ENCODE measurements around the gene KSR1.

Gene KSR1

DNA sequence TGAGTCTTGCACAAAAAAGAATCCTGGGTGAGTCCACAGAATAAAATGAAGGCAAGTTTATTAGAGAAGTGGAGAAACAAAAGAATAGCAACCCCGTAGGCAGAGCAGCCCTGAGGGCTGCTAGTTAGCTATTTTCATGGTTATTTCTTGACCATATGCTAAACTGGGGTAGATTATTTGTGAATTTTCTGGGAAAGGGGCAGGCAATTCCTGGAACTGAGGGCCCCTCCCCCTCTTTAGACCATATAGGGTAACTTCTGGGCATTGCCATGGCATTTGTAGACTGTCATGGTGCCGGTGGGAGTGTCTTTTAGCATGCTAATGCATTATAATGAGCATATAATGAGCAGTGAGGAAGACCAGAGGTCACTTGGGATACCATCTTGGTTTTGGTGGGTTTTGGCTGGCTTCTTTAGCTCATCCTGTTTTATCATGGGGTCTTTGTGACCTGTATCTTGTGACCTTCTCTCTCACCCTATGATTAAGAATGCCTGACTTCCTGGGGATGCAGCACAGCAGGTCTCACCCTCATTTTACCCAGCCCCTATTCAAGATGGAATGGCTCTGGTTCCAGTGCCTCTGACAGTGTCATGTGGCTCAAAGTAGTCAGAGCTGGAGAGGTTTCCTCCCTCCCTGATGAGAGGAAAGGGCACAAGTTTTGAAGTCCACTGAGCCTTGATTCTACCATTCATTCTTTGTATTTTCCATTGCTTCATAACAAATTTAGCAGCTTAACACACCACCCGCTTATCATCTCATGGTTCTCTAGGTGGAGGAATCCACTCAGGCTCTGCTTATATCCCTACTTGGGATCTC lies 119.1 kb downstream of the KSR1 start:
- DNase-seq = no peak

DNA sequence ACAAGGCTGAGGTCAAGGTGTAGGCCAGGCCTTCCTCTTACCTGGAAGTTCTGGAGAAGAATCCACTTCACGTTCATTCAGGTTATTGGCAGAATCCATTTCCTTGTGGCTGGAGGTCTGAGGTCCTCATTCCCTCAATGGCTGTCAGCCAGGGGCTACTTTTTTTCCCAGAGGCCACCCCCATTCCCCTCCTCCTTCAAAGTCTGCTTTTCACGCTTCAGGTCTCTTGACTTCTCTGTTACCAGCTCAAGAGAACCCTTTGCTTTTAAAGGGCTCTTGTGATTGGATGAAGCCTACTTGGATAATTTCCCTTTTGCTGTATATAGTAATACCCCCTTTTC lies 119.6 kb downstream of the KSR1 start:
- no peak for DNase-seq

DNA sequence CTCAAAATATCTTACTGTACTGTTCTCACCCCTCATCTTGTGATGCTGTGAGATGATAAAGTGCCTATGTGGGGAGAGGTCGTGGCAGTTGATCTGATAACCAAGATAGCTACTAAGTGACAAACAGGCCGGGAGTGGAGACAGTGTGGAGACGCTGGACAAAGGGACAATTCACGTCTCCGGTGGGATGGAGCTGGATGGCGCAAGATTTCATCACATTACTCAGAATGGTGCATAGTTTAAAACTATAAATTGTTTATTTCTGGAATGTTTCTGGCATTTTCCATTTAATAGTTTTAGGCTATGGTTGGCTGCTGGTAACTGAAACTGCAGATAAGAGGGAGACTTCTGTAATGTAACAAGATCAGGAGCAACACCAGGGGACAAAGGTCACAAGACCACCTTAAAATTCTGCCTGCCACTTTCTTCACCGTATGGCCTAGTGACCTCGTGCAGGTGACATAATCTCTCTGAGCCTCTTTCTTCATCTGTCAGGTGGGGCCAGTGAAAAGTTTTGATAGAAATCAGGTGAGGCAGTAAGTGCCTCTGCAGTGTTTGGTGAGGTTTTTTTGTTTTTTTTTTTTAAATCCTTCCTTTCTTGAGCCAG lies 120.3 kb downstream of the KSR1 start:
- no peak for DNase-seq

DNA sequence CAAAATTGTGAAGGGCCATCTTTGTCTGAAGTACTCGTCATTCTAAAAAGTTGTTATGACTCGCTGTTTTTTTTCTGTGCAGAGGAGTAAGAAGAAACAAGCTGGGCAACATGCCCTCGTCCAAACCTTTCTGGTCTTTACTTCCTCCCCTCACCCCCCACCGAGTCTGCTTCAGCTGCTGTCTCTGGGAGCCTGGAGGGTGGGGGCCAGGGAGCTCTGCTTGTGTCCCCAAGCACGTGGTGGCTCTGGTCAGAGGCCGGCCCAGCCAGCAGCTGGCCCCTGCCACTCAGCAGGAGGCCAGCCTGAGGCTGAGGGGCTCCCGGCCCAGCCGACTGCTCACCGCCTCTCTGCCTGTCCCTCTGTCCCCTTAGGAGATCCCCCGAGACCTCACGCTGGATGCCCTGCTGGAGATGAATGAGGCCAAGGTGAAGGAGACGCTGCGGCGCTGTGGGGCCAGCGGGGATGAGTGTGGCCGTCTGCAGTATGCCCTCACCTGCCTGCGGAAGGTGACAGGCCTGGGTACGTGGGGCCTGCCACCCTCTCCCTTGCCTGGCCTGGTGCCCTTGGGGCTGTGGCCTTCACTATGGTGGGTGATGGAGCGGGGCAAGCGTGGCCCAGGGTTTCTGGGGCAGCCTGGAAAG lies 121.0 kb downstream of the KSR1 start:
- DNase-seq = no peak

DNA sequence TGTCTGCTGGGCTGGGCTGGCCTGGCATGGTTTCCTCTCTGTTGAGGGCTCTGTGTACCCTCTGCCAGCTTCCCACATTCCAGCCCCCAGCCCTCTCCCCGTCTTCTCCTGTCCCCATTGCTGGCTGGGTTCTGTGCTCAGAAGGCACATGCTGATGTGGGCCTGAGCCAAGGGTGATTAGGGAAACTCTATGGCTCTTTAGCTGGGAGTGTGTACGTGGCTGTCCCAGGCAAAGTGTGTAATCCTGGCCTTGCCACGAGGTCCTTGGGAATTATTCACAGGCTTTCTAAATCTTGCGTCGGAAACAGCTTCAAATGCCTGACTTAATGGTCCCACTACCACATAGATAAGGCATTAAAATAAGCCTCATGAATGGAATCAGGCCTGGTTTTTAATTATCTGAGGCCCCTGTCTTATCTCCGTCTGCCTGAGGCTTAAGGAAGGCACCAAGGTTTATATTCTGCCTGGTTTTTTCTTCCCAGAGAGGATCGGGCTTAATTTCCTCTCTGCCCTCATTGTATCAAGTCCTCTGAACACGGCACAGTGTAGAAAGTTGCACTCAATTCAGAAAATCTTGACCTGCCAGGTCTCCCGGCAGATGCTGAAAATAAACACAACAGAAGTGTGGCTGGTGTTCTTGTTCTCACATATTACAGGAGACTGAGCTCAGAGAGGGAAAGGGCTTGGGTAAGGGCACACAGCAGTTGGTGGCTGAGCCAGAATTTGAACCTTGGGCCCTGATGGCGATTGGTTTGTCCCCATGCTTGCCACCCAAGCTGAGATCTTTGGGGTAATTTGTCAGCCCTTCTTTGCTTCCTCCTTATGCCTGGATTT lies 121.9 kb downstream of the KSR1 start:
- DNase-seq = no peak

DNA sequence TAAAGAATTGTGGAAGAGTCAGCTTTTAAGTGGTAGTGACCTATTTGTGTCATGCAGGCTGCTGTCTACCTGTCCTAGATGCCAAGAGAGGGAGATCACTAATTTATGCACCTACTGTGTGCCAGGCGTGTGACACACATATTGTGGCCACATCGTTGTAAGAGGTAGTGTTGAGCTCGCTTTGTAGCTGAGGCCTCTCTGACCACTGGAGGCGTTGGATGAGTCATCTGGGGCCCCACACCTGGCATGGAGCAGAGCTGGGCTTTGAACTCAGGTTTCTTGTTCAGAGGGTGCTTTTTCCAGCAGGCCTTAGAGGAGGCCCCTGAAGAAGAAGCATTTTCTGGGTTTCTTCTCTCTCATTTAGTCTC lies 122.5 kb downstream of the KSR1 start:
- DNase-seq = no peak

DNA sequence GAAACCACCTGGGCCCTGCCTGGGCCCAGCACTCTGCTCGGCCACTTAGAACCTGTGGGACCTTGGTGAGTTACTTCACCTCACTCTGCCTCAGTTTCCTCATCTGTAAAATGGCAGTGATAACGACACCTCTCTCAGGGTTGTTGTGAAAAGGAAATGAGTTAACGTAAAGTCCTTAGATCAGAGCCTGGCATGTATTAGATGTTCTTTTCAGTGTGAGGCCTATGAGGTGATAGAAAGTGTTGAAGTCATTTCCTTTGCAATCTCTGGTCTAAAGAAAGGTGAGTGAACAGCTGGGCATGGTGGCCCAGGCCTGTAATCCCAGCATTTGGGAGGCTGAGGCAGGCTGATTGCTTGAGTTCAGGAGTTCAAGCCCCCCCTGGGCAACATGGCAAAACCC lies 123.1 kb downstream of the KSR1 start:
- no peak for DNase-seq

DNA sequence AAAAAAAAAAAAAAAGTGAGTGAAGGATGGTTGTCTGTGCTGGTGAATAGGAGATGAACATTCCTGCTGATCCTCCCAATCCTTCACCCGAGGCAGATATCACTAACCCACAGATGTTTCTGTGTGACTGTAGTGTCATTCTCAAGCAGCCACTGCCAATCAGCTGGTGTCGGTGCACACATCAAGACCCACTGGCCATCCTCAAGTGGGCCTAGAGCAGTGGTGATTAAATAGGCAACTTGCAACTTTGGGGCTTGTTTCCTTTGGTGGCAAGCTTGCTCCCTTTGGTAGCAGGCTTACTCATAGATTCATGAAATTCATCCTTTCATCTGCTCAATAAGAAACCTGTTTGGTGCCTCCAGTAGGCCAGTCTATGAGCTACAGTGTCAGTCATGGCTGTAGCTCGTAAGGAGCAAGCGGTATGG lies 123.7 kb downstream of the KSR1 start:
- DNase-seq = no peak

DNA sequence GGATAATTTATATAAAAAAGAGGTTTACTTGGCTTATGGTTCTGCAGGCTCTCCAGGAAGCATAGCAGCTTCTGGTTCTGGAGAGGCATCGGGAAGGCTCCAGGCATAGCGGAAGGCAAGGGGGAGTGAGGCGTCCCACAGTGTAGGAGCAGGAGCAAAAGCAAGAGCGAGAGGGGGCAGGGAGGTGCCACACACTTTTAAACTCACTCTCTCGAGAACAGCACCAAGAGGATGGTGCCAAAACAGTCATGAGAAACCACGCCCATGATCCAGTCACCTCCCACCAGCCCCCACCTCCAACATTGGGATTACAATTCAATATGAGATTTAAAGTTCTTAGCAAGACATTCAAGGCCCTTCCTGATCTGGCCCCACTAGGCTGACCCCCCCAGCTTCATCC lies 124.8 kb downstream of the KSR1 start:
- DNase-seq = no peak

DNA sequence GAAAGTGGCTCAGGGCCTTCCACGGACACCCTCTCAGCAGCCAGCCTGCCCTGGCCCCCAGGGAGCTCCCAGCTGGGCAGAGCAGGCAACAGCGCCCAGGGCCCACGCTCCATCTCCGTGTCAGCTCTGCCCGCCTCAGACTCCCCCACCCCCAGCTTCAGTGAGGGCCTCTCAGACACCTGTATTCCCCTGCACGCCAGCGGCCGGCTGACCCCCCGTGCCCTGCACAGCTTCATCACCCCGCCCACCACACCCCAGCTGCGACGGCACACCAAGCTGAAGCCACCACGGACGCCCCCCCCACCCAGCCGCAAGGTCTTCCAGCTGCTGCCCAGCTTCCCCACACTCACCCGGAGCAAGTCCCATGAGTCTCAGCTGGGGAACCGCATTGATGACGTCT lies 126.4 kb downstream of the KSR1 start:
- no peak for DNase-seq

DNA sequence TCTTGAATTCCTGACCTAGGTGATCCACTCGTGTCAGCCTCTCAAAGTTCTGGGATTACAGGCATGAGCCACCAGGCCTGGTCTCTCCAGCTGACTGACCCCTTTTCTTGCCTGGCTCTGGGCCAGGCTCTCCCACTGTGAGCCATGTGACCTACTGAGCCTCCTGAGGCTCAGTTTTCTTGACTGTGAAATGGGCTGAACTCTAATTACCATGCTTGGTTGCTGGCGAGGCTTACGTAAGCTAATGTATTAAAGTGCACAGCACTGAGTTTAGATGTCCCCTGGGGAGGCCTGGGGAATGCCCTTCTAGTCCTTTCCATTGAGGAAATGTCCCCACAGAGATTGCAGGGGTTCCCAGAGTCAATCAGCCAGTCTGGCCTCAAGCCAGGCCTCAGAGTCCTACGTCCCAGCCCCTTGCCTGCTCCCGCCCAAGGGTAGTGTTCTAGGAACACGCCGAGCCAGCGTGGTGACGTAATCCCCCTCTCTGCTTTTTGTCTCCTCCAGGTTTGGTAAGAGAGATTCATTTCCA lies 129.0 kb downstream of the KSR1 start:
- no peak for DNase-seq

DNA sequence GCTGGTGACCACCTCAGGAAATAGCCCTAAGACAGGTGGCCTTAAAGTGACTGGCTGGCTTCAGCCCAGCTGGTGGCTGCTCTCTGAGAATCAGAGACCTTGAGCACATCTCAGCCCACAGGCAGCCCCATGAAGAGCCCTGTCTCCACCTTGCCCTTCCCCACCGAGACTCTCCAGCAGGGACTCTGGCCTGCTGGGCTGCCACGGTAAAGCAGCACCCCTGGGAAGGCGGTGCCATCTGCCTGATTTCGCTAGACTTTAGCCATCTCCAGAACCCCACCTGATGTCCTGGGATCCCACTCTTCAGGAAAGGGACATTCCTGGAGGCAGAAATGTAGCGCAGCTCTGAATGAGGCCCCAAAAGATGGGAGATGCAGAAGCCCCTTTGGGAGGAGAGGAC lies 129.5 kb downstream of the KSR1 start:
- DNase-seq = no peak

DNA sequence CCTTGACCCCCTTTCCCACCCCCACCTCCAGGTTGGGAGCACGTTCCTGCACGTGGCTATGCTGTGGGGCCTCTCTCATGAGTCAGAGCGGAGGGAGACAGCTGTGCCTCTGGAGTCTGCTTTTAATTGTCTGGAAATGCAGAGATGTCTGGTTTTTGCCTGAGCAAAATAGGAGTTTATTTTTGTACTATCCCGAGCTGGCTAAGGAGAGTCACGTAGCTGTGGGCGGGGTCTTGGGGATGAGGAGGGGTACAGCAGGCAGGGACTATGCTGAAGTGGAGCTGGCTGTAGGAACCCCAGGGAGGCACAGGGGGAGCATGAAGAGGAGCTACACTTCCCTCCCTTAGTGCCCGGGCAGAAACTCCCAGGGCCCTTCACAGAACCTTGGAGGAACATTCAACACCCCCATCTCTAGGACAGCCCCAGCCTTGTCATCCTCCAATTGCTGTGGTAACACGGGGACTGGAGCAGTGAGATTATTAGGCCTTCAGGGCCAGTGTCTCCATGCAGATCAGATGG lies 130.0 kb downstream of the KSR1 start:
- DNase-seq = no peak

DNA sequence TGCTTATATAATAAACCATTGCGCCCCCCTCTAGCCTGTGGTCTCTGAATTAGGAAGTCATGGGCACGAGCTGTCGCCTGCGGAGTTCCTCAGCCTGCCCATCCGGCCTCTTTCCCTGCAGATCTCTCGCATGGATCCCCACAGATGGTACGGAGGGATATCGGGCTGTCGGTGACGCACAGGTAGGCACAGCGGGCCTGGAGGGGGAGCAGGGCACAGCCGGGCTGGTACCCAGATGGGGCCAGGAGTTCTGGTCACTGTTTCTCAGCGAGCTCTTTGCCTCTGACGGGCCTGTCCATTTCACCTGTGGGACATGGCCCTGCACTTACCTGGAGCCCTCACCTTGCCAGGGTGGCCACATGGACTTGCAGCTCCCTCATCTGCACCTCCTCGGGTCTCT lies 132.1 kb downstream of the KSR1 start:
- no peak for DNase-seq

DNA sequence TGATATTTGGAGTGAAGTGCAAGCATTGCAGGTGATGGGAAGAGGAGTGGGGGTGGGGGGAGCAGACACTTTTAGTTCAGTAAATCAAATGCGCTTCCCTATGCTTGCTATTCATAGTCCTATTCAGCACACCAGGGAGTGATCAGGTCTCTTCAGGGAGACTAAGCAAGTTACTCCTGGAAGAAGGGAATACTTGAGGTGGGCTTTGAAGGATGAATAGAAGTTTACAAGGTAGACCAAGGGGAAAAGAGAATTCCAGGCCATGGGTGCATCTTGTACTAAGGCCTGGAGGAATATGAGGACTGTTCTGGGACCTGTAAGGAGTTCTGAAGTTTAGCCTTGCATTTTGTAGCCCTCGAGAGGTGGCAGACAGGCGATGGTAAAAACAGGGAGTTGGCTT lies 134.6 kb downstream of the KSR1 start:
- no peak for DNase-seq

DNA sequence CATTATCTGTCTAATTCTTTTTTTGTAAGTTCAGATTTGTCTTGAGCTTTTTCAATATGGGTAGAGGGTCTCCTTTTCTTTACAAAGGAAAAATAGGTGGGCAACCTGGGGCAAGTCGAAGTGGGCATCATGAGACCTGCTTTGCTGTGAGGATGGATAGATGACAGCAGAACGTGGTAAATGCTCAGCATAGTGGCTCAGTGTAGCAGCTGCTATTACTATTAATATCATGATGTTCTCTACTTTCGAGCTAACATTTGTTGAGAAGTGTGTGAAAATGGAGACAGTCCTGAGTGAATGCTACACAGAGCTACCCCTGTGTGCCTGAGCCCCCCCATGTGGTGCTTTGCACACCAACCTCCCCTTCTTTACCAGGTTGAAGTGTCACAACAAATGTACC lies 135.7 kb downstream of the KSR1 start:
- no peak for DNase-seq

DNA sequence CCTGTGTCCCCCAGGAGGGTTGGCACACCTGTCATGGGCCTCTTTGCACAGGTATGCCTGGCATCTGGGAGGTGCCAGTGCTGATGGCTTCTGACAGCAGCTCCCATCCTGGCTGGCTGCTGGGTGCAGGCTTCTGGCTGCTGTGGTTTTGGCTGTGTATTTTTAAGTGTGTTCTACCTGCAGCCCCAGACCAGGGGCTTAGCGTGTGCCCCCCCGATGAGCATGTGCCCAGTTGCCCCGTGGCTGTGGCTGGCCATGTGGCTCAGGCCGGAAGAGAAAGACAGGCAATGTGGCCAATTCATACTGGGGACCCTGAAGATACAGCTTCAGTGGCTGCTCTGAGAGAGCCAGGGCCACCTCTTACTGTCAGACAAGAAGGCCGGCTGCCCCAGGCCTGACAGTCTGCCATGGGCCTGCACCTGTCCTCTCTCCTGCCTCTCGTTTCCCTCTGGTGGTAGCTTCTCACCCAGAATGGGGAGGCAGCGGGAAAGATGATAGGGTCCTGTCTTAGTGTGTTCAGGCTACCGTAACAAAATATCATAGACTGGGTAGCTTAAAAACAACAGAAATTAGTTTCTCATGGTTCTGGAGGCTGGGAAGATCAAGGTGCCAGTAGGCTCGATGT lies 137.1 kb downstream of the KSR1 start:
- DNase-seq = no peak

DNA sequence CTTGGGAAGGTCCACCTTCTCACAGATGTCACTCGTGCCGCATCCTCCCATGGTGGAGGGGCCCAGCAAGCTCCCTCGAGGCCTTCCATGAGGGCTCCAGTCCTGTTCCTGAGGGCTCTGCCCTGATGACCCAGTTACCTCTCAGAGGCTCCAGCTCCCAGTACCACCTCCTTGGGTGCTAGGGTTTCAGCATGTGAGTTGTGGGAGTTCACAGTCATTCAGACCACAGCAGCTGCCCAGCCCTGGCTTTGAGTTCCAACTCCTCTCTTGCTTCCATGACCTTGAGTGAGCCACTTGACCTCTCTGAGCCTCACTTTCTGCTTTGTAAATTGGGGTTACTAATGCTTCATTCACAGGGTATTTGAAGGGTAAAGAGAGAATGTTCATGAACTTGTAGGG lies 137.6 kb downstream of the KSR1 start:
- no peak for DNase-seq

DNA sequence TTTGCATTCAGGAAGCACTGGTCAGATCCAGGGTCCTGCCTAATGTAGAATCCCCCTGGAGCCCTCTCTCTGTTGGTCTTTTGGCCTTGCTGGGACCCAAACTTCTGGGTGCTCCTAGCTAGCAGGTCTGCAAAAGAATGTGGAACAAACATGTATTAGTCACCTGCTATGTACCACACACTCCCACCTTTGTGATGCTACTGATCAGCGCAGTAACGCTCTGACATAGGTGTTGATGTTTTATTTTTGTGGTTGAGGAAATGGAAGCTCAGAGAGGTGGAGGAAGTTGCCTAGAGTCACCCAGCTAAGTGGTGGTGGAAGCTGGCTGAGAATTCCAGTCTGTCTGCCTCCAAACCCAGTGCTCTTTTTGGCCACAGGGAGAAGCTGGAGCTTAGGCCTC lies 139.0 kb downstream of the KSR1 start:
- no peak for DNase-seq

DNA sequence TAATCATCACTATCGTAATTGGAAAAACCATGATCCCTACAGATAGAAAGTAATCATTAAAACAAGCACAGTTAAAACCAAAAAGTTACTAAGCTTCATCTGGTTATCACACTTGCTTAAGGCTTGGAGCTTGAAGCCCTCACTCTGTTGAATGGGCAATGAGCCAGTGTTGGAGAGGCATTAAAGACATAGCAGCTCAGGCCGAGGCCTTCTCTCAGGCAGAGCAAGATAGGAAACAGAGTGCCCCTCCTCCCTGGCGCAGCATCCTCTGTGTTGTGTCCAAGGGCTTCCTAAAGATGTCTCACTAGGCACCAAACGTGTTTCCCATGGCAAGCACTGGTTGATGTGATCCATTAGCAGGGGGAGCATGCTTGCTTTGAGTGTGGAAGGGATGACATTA lies 139.8 kb downstream of the KSR1 start:
- DNase-seq = no peak

DNA sequence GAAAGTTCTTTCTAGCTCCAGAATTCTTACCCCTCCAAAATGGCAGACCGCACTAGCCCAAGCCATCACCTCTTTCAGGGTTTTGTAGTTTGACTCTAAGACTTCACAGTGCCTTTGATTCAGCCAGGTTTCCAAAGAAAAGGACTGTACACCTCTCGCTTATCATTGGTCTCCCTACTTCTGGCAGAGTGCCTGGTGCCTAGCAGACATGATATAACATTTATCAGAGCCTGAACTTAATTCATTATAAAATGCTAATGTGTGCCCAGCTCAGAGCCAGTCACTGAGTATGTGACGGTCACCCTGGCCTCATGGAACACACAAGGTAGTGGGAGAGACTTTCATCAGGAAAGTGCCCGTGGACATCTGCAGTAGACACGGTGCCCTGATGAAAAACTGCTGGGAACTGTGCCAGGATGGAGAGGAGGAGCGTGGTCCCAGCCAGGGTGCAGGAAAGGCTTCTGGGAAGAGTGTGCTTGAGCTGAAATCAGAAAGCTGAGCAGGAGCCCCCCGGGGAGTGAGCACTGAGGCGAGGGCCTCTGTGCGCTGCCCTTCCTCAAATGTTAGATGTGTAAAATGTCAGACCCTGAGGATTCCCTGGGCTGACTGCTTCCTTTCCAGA lies 140.4 kb downstream of the KSR1 start:
- DNase-seq = peak; percentile 9

DNA sequence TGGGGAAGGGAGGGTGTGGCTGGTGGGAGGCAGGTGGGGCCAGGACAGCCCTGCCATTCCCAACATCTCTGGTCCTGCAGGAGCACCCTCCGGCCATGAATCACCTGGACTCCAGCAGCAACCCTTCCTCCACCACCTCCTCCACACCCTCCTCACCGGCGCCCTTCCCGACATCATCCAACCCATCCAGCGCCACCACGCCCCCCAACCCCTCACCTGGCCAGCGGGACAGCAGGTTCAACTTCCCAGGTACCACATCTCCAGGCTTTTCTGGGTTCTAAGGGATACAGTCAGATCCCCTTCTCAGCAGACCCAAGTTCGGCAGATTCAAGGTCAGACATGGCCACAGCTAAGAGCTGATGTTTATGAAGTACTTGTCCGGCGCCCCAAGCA lies 140.9 kb downstream of the KSR1 start:
- DNase-seq = no peak
